ENCODE results near the gene SLC39A9. TPM values are rescaled to one million over a fixed set of nuclear protein-coding genes. Genes with fewer than 3 reads are reported as not detected.

The SLC39A9 gene
- total and polyA plus RNA-seq, 4 donors, result 20.5 to 74.9 (median 43.4) TPM

GRCh38 chr14:69479696-69480095, 81.2 kb downstream of the SLC39A9 start:
- Histone ChIP-seq H3K36me3 (ENCODE audit: control insufficient read depth in 4 of 4, insufficient read depth in 4 of 4, low read length in 4 of 4) (no peaks in the 10 kb centered on the region), H3K9ac (ENCODE audit: insufficient read depth in 1 of 2, low read length in 2 of 2) (no peak overlapping the region), H3K9me3 (ENCODE audit: control insufficient read depth in 4 of 4, insufficient read depth in 3 of 4, low read length in 3 of 4) (peaks cover 0 to under 1% (median 0%) of the 10 kb centered on the region in 4 donors), H3K4me3 (no peak overlapping the region), H3K27ac (ENCODE audit: low read depth in 1 of 2, low read length in 1 of 2) (no peak overlapping the region), H3K4me1 (ENCODE audit: control insufficient read depth in 5 of 5, insufficient read depth in 5 of 5, low read length in 5 of 5) (peaks cover 0 to 12% (median 9%) of the 10 kb centered on the region in 5 donors), H3K27me3 (ENCODE audit: control insufficient read depth in 3 of 3, insufficient read depth in 3 of 3, low read length in 2 of 3) (peaks cover 0 to 27% (median 21%) of the 10 kb centered on the region in 3 donors)
- TF ChIP-seq, protein P1, sequence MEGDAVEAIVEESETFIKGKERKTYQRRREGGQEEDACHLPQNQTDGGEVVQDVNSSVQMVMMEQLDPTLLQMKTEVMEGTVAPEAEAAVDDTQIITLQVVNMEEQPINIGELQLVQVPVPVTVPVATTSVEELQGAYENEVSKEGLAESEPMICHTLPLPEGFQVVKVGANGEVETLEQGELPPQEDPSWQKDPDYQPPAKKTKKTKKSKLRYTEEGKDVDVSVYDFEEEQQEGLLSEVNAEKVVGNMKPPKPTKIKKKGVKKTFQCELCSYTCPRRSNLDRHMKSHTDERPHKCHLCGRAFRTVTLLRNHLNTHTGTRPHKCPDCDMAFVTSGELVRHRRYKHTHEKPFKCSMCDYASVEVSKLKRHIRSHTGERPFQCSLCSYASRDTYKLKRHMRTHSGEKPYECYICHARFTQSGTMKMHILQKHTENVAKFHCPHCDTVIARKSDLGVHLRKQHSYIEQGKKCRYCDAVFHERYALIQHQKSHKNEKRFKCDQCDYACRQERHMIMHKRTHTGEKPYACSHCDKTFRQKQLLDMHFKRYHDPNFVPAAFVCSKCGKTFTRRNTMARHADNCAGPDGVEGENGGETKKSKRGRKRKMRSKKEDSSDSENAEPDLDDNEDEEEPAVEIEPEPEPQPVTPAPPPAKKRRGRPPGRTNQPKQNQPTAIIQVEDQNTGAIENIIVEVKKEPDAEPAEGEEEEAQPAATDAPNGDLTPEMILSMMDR (IDR thresholded peaks at IDR 0.05; ENCODE audit: control extremely low read depth, extremely low read depth), result no peak
- DNase-seq (no peak), ATAC-seq (ENCODE audit: insufficient read depth, low FRiP score) (no peak)
- 91 to 93% methylated on average over 5 of the region's 5 CpGs for WGBS, 2 donors

GRCh38 chr14:69480136-69480535, 81.6 kb downstream of the SLC39A9 start:
- Histone ChIP-seq H3K9ac (ENCODE audit: insufficient read depth in 1 of 2, low read length in 2 of 2) (no peak overlapping the region), H3K27me3 (ENCODE audit: control insufficient read depth in 3 of 3, insufficient read depth in 3 of 3, low read length in 2 of 3) (peaks cover 0 to 31% (median 26%) of the 10 kb centered on the region in 3 donors), H3K27ac (ENCODE audit: low read depth in 1 of 2, low read length in 1 of 2) (no peak overlapping the region), H3K9me3 (ENCODE audit: control insufficient read depth in 4 of 4, insufficient read depth in 3 of 4, low read length in 3 of 4) (peaks cover 0 to 3% (median 0%) of the 10 kb centered on the region in 4 donors), H3K4me3 (no peak overlapping the region), H3K36me3 (ENCODE audit: control insufficient read depth in 4 of 4, insufficient read depth in 4 of 4, low read length in 4 of 4) (no peaks in the 10 kb centered on the region), H3K4me1 (ENCODE audit: control insufficient read depth in 5 of 5, insufficient read depth in 5 of 5, low read length in 5 of 5) (peaks cover 0 to 15% (median 9%) of the 10 kb centered on the region in 5 donors)
- DNase-seq (no peak), ATAC-seq (ENCODE audit: insufficient read depth, low FRiP score) (no peak)
- 72 to 88% methylated on average over 5 of the region's 5 CpGs for WGBS, 2 donors
- TF ChIP-seq, protein P1 (IDR thresholded peaks at IDR 0.05; ENCODE audit: control extremely low read depth, extremely low read depth), result no peak

- DNase-seq (no peak), ATAC-seq (ENCODE audit: insufficient read depth, low FRiP score) (no peak)
- H3K27ac ChIP-seq (ENCODE audit: low read depth in 1 of 2, low read length in 1 of 2), result no peak overlapping the region
Measured at GRCh38 chr14:69481815-69482568, 83.5 kb downstream of the SLC39A9 start.

More at GRCh38 chr14:69481815-69482568, 83.5 kb downstream of the SLC39A9 start:
- Histone ChIP-seq H3K27me3 (ENCODE audit: control insufficient read depth in 3 of 3, insufficient read depth in 3 of 3, low read length in 2 of 3) (peaks cover 0 to 45% (median 44%) of the 10 kb centered on the region in 3 donors), H3K9me3 (ENCODE audit: control insufficient read depth in 4 of 4, insufficient read depth in 3 of 4, low read length in 3 of 4) (peaks cover 0 to 3% (median 0%) of the 10 kb centered on the region in 4 donors), H3K9ac (ENCODE audit: insufficient read depth in 1 of 2, low read length in 2 of 2) (no peak overlapping the region), H3K4me3 (no peak overlapping the region), H3K4me1 (ENCODE audit: control insufficient read depth in 5 of 5, insufficient read depth in 5 of 5, low read length in 5 of 5) (peaks cover 0 to 15% (median 9%) of the 10 kb centered on the region in 5 donors), H3K36me3 (ENCODE audit: control insufficient read depth in 4 of 4, insufficient read depth in 4 of 4, low read length in 4 of 4) (no peaks in the 10 kb centered on the region)
- 78 to 87% methylated on average over 5 of the region's 5 CpGs for WGBS, 2 donors
- TF ChIP-seq, protein P1 (IDR thresholded peaks at IDR 0.05; ENCODE audit: control extremely low read depth, extremely low read depth), result no peak

All from lung (tissue), 12 donors.